SK-N-SH (cell line): ENCODE results near the gene ZNF804B. TPM values are rescaled to one million over a fixed set of nuclear protein-coding genes. Genes with fewer than 3 reads are reported as not detected.

Experiments
- CTCF ChIA-PET: fragments of 300-600, 350-600 bp; formaldehyde crosslinking; extraction: SDS; loops from one replicate; lab custom pipeline; 2021; lab: Yijun Ruan, JAX
- POLR2A ChIA-PET: fragments of 350-600 bp; sonication (Branson Sonifier 250); formaldehyde crosslinking; extraction: SDS; loops from one replicate; lab custom pipeline; 2020; ENCODE audit warnings: antibody characterized with exemption, inconsistent platforms; lab: Yijun Ruan, JAX
- DNase-seq: peaks from one replicate; pipeline ENCODE4 v3.0.0; 2012
- H2AFZ ChIP-seq: fragments of 200-600 bp; sonication (generic); 2 replicates; pipeline ENCODE4 v1.8.1; 2016; ENCODE audit warnings: antibody characterized with exemption, mild to moderate bottlenecking, low read depth
- H3F3A ChIP-seq: fragments of 200-600 bp; sonication (generic); replicated peaks from 2 replicates; pipeline ENCODE3; 2016; ENCODE audit warnings: antibody characterized with exemption, mild to moderate bottlenecking; ENCODE audit not compliant: insufficient read depth
- H3K27ac ChIP-seq, 2 experiments: fragments of 200-500 bp in 1 of 2; fragments of 200-600 bp in 1 of 2; sonication (Bioruptor generic) in 1 of 2; sonication (generic), shearing (Covaris generic) in 1 of 2; 2 replicates each; pipeline versions ENCODE4 v1.5.1 to v1.6.1; 2014 to 2016; ENCODE audit warnings: low read depth in 2 of 2, inconsistent platforms in 1 of 2, low read length in 1 of 2, mild to moderate bottlenecking in 1 of 2, mixed read lengths in 1 of 2
- H3K27me3 ChIP-seq: fragments of 200-600 bp; sonication (generic), shearing (Covaris generic); 2 replicates; pipeline ENCODE4 v1.6.1; 2016; ENCODE audit warnings: mixed run types; ENCODE audit not compliant: insufficient read depth
- H3K36me3 ChIP-seq, 2 experiments: fragments of 200-500 bp in 1 of 2; fragments of 200-600 bp in 1 of 2; sonication (Bioruptor generic) in 1 of 2; sonication (generic) in 1 of 2; replicated peaks in 1 of 2; 2 replicates each; pipeline versions ENCODE3 to v1.5.1; 2014 to 2016; ENCODE audit warnings: low read length in 1 of 2, mild to moderate bottlenecking in 1 of 2; ENCODE audit not compliant: insufficient read depth in 2 of 2, control insufficient read depth in 1 of 2
- H3K4me1 ChIP-seq, 2 experiments: fragments of 200-500 bp in 1 of 2; fragments of 200-600 bp in 1 of 2; sonication (Bioruptor generic) in 1 of 2; sonication (generic), shearing (Covaris generic) in 1 of 2; 2 replicates each; pipeline versions ENCODE4 v1.5.1 to v1.6.1; 2014 to 2016; ENCODE audit warnings: low read depth in 1 of 2, low read length in 1 of 2, mixed run types in 1 of 2; ENCODE audit not compliant: insufficient read depth in 2 of 2, control insufficient read depth in 1 of 2
- H3K4me2 ChIP-seq: fragments of 200-600 bp; sonication (generic), shearing (Covaris generic); 2 replicates; pipeline ENCODE4 v1.6.1; 2017; ENCODE audit warnings: mixed run types
- H3K4me3 ChIP-seq, 2 experiments: fragments of 200-500 bp in 1 of 2; fragments of 200-600 bp in 1 of 2; sonication (Bioruptor generic) in 1 of 2; sonication (generic), shearing (Covaris generic) in 1 of 2; 2 replicates each; pipeline versions ENCODE4 v1.5.1 to v1.8.1; 2014 to 2016; ENCODE audit warnings: low read depth in 2 of 2, inconsistent platforms in 1 of 2, low read length in 1 of 2, mild to moderate bottlenecking in 1 of 2, mixed read lengths in 1 of 2, moderate library complexity in 1 of 2
- H3K79me2 ChIP-seq: fragments of 200-600 bp; sonication (generic); 2 replicates; pipeline ENCODE4 v1.8.1; 2017; ENCODE audit warnings: mild to moderate bottlenecking; ENCODE audit not compliant: insufficient read depth
- H3K9ac ChIP-seq: fragments of 200-600 bp; sonication (generic); 2 replicates; pipeline ENCODE4 v1.6.1; 2017; ENCODE audit warnings: mixed run types
- H3K9me2 ChIP-seq: fragments of 200-600 bp; sonication (generic); 2 replicates; pipeline ENCODE4 v1.6.1; 2017; ENCODE audit warnings: mixed run types
- H3K9me3 ChIP-seq: fragments of 200-600 bp; sonication (generic); 2 replicates; pipeline ENCODE4 v1.6.1; 2017; ENCODE audit warnings: mixed run types, mild to moderate bottlenecking, moderate library complexity
- H4K20me1 ChIP-seq: fragments of 200-600 bp; sonication (generic); 2 replicates; pipeline ENCODE4 v1.6.1; 2017; ENCODE audit warnings: mild to moderate bottlenecking, mixed run types; ENCODE audit not compliant: insufficient read depth
- EP300 ChIP-seq, 2 experiments: IDR thresholded peaks; 2 replicates each; pipeline versions ENCODE4 v1.4.0 to v1.6.1; 2012; ENCODE audit warnings: borderline replicate concordance in 1 of 2, low read depth in 1 of 2, low read length in 1 of 2
- EZH2phosphoT487 ChIP-seq: fragments of 200-600 bp; sonication (generic); IDR thresholded peaks from 2 replicates; pipeline ENCODE4 v1.6.1; 2017; ENCODE audit warnings: low read depth, mixed run types, mild to moderate bottlenecking, antibody characterized with exemption, moderate library complexity, borderline replicate concordance
- FOSL2 ChIP-seq: IDR thresholded peaks from 2 replicates; pipeline ENCODE4 v1.4.0; 2012; ENCODE audit warnings: low read depth, mild to moderate bottlenecking, moderate library complexity, borderline replicate concordance
- FOXM1 ChIP-seq: IDR thresholded peaks from 2 replicates; pipeline ENCODE4 v1.4.0; 2012; ENCODE audit warnings: low read depth, mild to moderate bottlenecking
- GATA2 ChIP-seq: sonication (generic); formaldehyde crosslinking; IDR thresholded peaks from 2 replicates; pipeline ENCODE4 v1.5.0; 2020; ENCODE audit warnings: mild to moderate bottlenecking, missing genetic modification reagents
- IRF3 ChIP-seq: fragments of 150-350 bp; IDR thresholded peaks from 2 replicates; pipeline ENCODE4 v1.6.1; 2016; ENCODE audit warnings: mild to moderate bottlenecking, low read depth, low read length
- JUND ChIP-seq: IDR thresholded peaks from 2 replicates; pipeline ENCODE4 v1.4.0; 2012
- MAX ChIP-seq: IDR thresholded peaks from 2 replicates; pipeline ENCODE4 v1.4.0; 2012; ENCODE audit warnings: low read depth
- MEF2A ChIP-seq: IDR thresholded peaks from 2 replicates; pipeline ENCODE4 v1.4.0; 2012; ENCODE audit warnings: low read depth, borderline replicate concordance
- MXI1 ChIP-seq: IDR thresholded peaks from 2 replicates; pipeline ENCODE4 v1.6.1; 2012; ENCODE audit warnings: mild to moderate bottlenecking, low read depth, low read length, improper control_type of control experiment
- PBX3 ChIP-seq: IDR thresholded peaks from 2 replicates; pipeline ENCODE4; 2012
- RAD21 ChIP-seq: IDR thresholded peaks from 2 replicates; pipeline ENCODE4 v1.6.1; 2012; ENCODE audit warnings: mild to moderate bottlenecking, low read length
- RCOR1 ChIP-seq: fragments of 150-350 bp; IDR thresholded peaks from 2 replicates; pipeline ENCODE4 v1.6.1; 2017; ENCODE audit warnings: antibody characterized with exemption, low read length
- SIN3A ChIP-seq: IDR thresholded peaks from 2 replicates; pipeline ENCODE4 v1.6.1; 2012; ENCODE audit warnings: low read depth, mild to moderate bottlenecking, low read length, moderate library complexity, borderline replicate concordance
- TAF1 ChIP-seq: IDR thresholded peaks from 2 replicates; pipeline ENCODE4 v1.6.1; 2012; ENCODE audit warnings: low read depth, mild to moderate bottlenecking, low read length, moderate library complexity, borderline replicate concordance
- TEAD4 ChIP-seq: IDR thresholded peaks from 2 replicates; pipeline ENCODE4 v1.4.0; 2012; ENCODE audit warnings: mild to moderate bottlenecking, borderline replicate concordance; ENCODE audit not compliant: insufficient read depth
- USF2 ChIP-seq: fragments of 150-350 bp; IDR thresholded peaks from 2 replicates; pipeline ENCODE4 v1.6.1; 2017; ENCODE audit warnings: antibody characterized with exemption, low read length, low read depth, borderline replicate concordance
- WGBS: methylation state at CpG from one replicate; pipeline ENCODE4 v1.1.6; 2017; ENCODE audit warnings: low lambda C conversion rate; 5-methylcytosine and 5-hydroxymethylcytosine counted together
- polyA plus RNA-seq, 3 experiments: library from polyadenylated mRNA; depleted of rRNA; stranded (reverse); fragments of >200 nt; gene quantifications; 2 replicates each; pipeline ENCODE4 v1.2.3, GENCODE V29; 2012

Gene ZNF804B
- polyA plus RNA-seq, 1 of the 3 experiments (the other 2 are of a cell fraction), result not detected

GRCh38 chr7:89339748-89340147 lies 580.2 kb downstream of the ZNF804B start:
- no peak overlapping the region for H3K9ac ChIP-seq
- DNase-seq, result no peak
- H4K20me1 ChIP-seq, result no peaks in the 10 kb centered on the region
- no peaks in the 10 kb centered on the region for H3K36me3 ChIP-seq
- H3K4me3 ChIP-seq, result no peak overlapping the region
- H3K27me3 ChIP-seq, result no peaks in the 10 kb centered on the region
- WGBS, result 8% methylated on average over 3 of the region's 3 CpGs
- TF ChIP-seq MAX (no peak), TEAD4 (no peak), FOSL2 (no peak), EZH2phosphoT487 (no peak)
- ChIA-PET CTCF (interaction anchor here (1.2 kb wide), 1 partner anchor 115 kb away, joined by 3 read pairs; no protein-coding TSS in a partner anchor), POLR2A (no interaction called here)
- H3F3A ChIP-seq, result no peaks in the 10 kb centered on the region
- no peaks in the 10 kb centered on the region for H3K79me2 ChIP-seq
- H3K4me2 ChIP-seq, result no peak overlapping the region
- H3K4me1 ChIP-seq, result no peaks in the 10 kb centered on the region
- no peaks in the 10 kb centered on the region for H3K9me2 ChIP-seq
- H3K27ac ChIP-seq, result no peak overlapping the region
- H3K9me3 ChIP-seq, result no peaks in the 10 kb centered on the region
- H2AFZ ChIP-seq, result no peak overlapping the region

- no peaks in the 10 kb centered on the region for H3K79me2 ChIP-seq
- no peaks in the 10 kb centered on the region for H3K4me1 ChIP-seq
- no peak overlapping the region for H3K4me3 ChIP-seq
- H3K27me3 ChIP-seq, result no peaks in the 10 kb centered on the region
- WGBS, result 0% methylated on average over 1 of the region's 1 CpG
- no peak overlapping the region for H3K27ac ChIP-seq
- TF ChIP-seq FOSL2 (no peak), MEF2A (no peak), EP300 (IDR thresholded peaks at IDR 0.05; ENCODE audit: borderline replicate concordance in 1 of 2, low read depth in 1 of 2, low read length in 1 of 2) (no peak), PBX3 (no peak), SIN3A (no peak), JUND (no peak), EZH2phosphoT487 (no peak), USF2 (no peak), RAD21 (no peak), MXI1 (no peak), GATA2 (CRISPR knock-in tag) (no peak), TEAD4 (no peak), FOXM1 (no peak), IRF3 (no peak), RCOR1 (no peak), TAF1 (no peak)
- TF ChIP-seq, all 33 proteins: peak for 0
- no peaks in the 10 kb centered on the region for H3K9me3 ChIP-seq
- ChIA-PET POLR2A (no interaction called here), CTCF (interaction anchor here (1.2 kb wide), 1 partner anchor 18 kb away, joined by 4 read pairs; no protein-coding TSS in a partner anchor)
- no peak overlapping the region for H2AFZ ChIP-seq
- H3F3A ChIP-seq, result no peaks in the 10 kb centered on the region
- H3K9ac ChIP-seq, result no peak overlapping the region
- no peaks in the 10 kb centered on the region for H4K20me1 ChIP-seq
- no peaks in the 10 kb centered on the region for H3K9me2 ChIP-seq
- DNase-seq, result no peak
- no peak overlapping the region for H3K4me2 ChIP-seq
- no peaks in the 10 kb centered on the region for H3K36me3 ChIP-seq
These were observed 597.6 kb downstream of the ZNF804B start for GRCh38 chr7:89357121-89357520.
